Tibial nerve (tissue), 4 donors: ENCODE data around the gene PODXL. TPM values are rescaled to one million over a fixed set of nuclear protein-coding genes. Genes with fewer than 3 reads are reported as not detected.
A peak's percentile ranks its signal among the peaks of the same experiment; 100 is the strongest.

Source experiments
- DNase-seq, 2 donors: peaks; one replicate each; pipeline ENCODE4 v3.0.0-alpha.2; 2019; ENCODE audit warnings: low spot score in 2 of 2
- H3K27ac ChIP-seq, 4 donors: fragments of 200-600 bp; sonication (generic) in 3 of 4; one replicate each; pipeline ENCODE4 v1.5.1; 2017 to 2019; ENCODE audit warnings: mild to moderate bottlenecking in 1 of 4
- H3K27me3 ChIP-seq, 2 donors: fragments of 200-600 bp; sonication (generic) in 1 of 2; one replicate each; pipeline versions ENCODE4 v1.5.1 to v1.6.0; 2017 to 2019
- H3K36me3 ChIP-seq, 3 donors: fragments of 200-600 bp; sonication (generic); one replicate each; pipeline ENCODE4 v1.5.1; 2018 to 2019
- H3K4me1 ChIP-seq, 4 donors: fragments of 200-600 bp; sonication (generic) in 3 of 4; one replicate each; pipeline ENCODE4 v1.5.1; 2017 to 2019
- H3K4me3 ChIP-seq, 4 donors: fragments of 200-600 bp; sonication (generic) in 3 of 4; one replicate each; pipeline ENCODE4 v1.5.1; 2017 to 2019; ENCODE audit warnings: mild to moderate bottlenecking in 1 of 4, moderate library complexity in 1 of 4
- H3K9me3 ChIP-seq, 4 donors: fragments of 200-600 bp; sonication (generic) in 3 of 4; one replicate each; pipeline ENCODE4 v1.5.1; 2017 to 2019
- CTCF ChIP-seq, 5 experiments: fragments of 200-600 bp in 3 of 5; fragments of 450-650 bp in 2 of 5; sonication (generic) in 3 of 5; IDR thresholded peaks; one replicate each; pipeline ENCODE4 v1.5.1; 2016 to 2019; ENCODE audit warnings: antibody characterized with exemption in 5 of 5, mild to moderate bottlenecking in 3 of 5, moderate library complexity in 2 of 5
- EP300 ChIP-seq, 2 donors: sonication (generic); formaldehyde crosslinking; IDR thresholded peaks; one replicate each; pipeline ENCODE4 v1.6.1; 2017; ENCODE audit warnings: antibody characterized with exemption in 2 of 2, mild to moderate bottlenecking in 1 of 2
- POLR2A ChIP-seq, 2 donors: fragments of 450-650 bp; IDR thresholded peaks; one replicate each; pipeline ENCODE4 v1.6.1; 2017; ENCODE audit warnings: antibody characterized with exemption in 2 of 2, mild to moderate bottlenecking in 2 of 2, moderate library complexity in 2 of 2
- WGBS, 2 donors: methylation state at CpG; one replicate each; pipeline ENCODE4 v1.1.5; 2018; 5-methylcytosine and 5-hydroxymethylcytosine counted together
- total RNA-seq, 4 donors: library from RNA; depleted of rRNA; stranded (reverse); fragments of >200 nt; gene quantifications; one replicate each; pipeline ENCODE4 v1.1.0, GENCODE V29; 2016

PODXL gene
- total RNA-seq, 4 donors from 2014 or later = 12.1 to 40.8 (median 34.3) TPM

- peaks cover 0 to 10% (median 0%) of the 10 kb centered on the region in 3 donors for H3K36me3 ChIP-seq
- H3K27ac ChIP-seq = peak overlapping the region in 1 of 4 donors; percentile 61
- H3K27me3 ChIP-seq = no peaks in the 10 kb centered on the region
- H3K4me3 ChIP-seq = no peak overlapping the region
- TF ChIP-seq POLR2A (IDR thresholded peaks at IDR 0.05) = no peak
- TF ChIP-seq CTCF (IDR thresholded peaks at IDR 0.05) = peak; percentile 89 to 93 (median 91)
- TF ChIP-seq EP300 (IDR thresholded peaks at IDR 0.05) = peak in 1 of 2 donors; percentile 69
- H3K4me1 ChIP-seq = peaks cover 0 to 21% (median 3%) of the 10 kb centered on the region in 4 donors
- 40 to 41% methylated on average over 11 of the region's 11 CpGs for WGBS, 2 donors
- peak; percentile 77 to 86 for DNase-seq
- H3K9me3 ChIP-seq = no peaks in the 10 kb centered on the region
Observed at GRCh38 chr7:131513245-131514061, 43.0 kb downstream of the PODXL start.

- Histone ChIP-seq H3K27ac (peak overlapping the region in 1 of 4 donors; percentile 15), H3K27me3 (no peaks in the 10 kb centered on the region), H3K4me1 (peaks cover 0 to 36% (median 9%) of the 10 kb centered on the region in 4 donors), H3K4me3 (no peak overlapping the region), H3K9me3 (no peaks in the 10 kb centered on the region), H3K36me3 (peaks cover 0 to 10% (median 0%) of the 10 kb centered on the region in 3 donors)
- no peak for DNase-seq
- no peak for TF ChIP-seq POLR2A (IDR thresholded peaks at IDR 0.05)
- TF ChIP-seq CTCF (IDR thresholded peaks at IDR 0.05) = no peak
- TF ChIP-seq EP300 (IDR thresholded peaks at IDR 0.05) = no peak
- WGBS, 2 donors = 72 to 79% methylated on average over 15 of the region's 15 CpGs
Observed at GRCh38 chr7:131511774-131512535, 44.5 kb downstream of the PODXL start.

- TF ChIP-seq CTCF (IDR thresholded peaks at IDR 0.05) = no peak
- no peak for TF ChIP-seq POLR2A (IDR thresholded peaks at IDR 0.05)
- no peak for TF ChIP-seq EP300 (IDR thresholded peaks at IDR 0.05)
- Histone ChIP-seq H3K27ac (peak overlapping the region in 1 of 4 donors; percentile 15), H3K36me3 (peaks cover 0 to 10% (median 0%) of the 10 kb centered on the region in 3 donors), H3K9me3 (no peaks in the 10 kb centered on the region), H3K27me3 (no peaks in the 10 kb centered on the region), H3K4me1 (peaks cover 0 to 39% (median 9%) of the 10 kb centered on the region in 4 donors), H3K4me3 (no peak overlapping the region)
- WGBS, 2 donors = 81 to 95% methylated on average over 7 of the region's 9 CpGs
- DNase-seq = no peak
Observed at GRCh38 chr7:131511071-131511470, 45.4 kb downstream of the PODXL start.

DNA sequence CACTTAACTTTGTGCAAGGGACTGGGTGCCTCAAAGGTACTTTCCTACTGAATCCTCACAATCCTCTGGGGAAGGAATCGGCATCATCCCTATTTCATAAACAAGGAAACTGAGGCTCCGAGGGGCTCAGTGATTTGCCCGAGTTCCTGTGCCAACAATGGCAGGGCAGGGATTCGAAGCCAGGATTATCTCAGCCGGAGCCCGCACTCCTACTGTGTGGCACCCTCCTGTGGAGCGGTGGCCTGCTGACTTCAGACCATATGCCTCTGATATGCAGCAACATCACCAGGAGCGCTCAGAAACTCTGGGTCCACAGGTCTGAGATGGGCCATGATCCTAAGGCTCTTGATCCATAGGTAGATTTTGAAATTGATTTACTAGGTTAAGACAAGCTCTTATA lies 46.6 kb downstream of the PODXL start:
- DNase-seq = no peak
- 95 to 97% methylated on average over 8 of the region's 8 CpGs for WGBS, 2 donors
- Histone ChIP-seq H3K4me3 (no peak overlapping the region), H3K27me3 (no peaks in the 10 kb centered on the region), H3K36me3 (peaks cover 0 to 19% (median 0%) of the 10 kb centered on the region in 3 donors), H3K4me1 (peaks cover 0 to 33% (median 9%) of the 10 kb centered on the region in 4 donors), H3K27ac (no peak overlapping the region), H3K9me3 (no peaks in the 10 kb centered on the region)
- TF ChIP-seq CTCF (IDR thresholded peaks at IDR 0.05) (no peak), EP300 (IDR thresholded peaks at IDR 0.05) (no peak), POLR2A (IDR thresholded peaks at IDR 0.05) (no peak)
